ENCODE measurements around the gene SPDYE3. TPM values are rescaled to one million over a fixed set of nuclear protein-coding genes. Genes with fewer than 3 reads are reported as not detected.
"Not testable (repeated sequence)": the region's sequence is repeated elsewhere in the genome, so short reads cannot be mapped to it uniquely, and the experiment has no call there.

SPDYE3 gene, protein sequence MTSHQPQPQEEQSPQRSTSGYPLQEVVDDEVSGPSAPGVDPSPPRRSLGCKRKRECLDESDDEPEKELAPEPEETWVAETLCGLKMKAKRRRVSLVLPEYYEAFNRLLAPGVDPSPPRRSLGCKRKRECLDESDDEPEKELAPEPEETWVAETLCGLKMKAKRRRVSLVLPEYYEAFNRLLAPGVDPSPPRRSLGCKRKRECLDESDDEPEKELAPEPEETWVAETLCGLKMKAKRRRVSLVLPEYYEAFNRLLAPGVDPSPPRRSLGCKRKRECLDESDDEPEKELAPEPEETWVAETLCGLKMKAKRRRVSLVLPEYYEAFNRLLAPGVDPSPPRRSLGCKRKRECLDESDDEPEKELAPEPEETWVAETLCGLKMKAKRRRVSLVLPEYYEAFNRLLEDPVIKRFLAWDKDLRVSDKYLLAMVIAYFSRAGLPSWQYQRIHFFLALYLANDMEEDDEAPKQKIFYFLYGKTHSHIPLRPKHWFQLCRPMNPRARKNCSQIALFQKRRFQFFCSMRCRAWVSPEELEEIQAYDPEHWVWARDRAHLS
- not detected for total RNA-seq

DNA sequence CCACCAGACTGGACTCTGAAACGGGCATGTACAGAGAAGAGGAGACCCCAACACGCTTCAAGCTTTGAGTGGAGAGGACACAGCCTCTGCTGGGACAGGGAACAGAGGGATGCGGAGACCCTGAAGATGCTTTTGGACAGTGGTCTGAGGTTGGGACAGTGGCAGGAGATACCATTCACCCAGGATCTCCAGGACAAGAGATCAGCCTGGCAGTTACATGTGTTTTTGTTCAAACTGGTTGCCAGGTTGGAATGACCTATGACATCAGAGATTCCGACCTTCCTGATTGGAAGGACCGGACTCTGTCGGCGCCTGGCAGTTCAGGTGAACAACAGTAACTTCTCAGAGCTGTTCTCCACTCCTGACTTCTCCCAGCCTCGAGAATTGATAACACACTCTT is at the start of gene SPDYE3:
SPDYE3 (plus strand) TSS at position 301 of the 400 bp plus-strand sequence. CDS start 184 bp downstream, outside the sequence.
- intact Hi-C loops (cut with DNase I, micrococcal nuclease); ATAC-seq; CTCF ChIA-PET; H3K27ac Mint-ChIP-seq; H3K4me1 Mint-ChIP-seq; H3K9me3 Mint-ChIP-seq (ENCODE audit: low read depth); POLR2A ChIA-PET; H3K36me3 Mint-ChIP-seq (ENCODE audit: low read depth); H3K4me3 Mint-ChIP-seq; DNase-seq; H3K27me3 Mint-ChIP-seq: not testable (repeated sequence)

DNA sequence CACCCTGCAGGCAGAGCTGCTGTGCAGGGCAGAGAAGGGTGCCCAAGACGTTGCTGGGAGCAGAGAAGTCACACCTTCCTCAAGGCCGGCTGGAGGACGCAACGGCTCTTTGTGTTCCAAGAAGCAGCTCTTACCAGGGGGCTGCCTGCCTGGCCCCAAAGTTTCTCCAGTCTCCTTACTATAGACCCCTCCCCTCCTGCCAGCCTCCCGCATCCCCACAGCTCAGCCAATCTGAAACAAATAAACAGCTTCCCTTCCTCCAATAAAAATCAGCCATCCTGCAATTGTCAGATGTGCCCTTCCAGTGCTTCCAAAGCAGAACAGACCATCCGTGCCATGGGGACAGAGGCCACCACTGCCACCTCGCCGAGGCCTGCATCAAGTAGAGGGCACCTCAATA is 47.5 kb upstream of the SPDYE3 start:
- H3K9me3 Mint-ChIP-seq (ENCODE audit: low read depth); intact Hi-C loops (cut with DNase I, micrococcal nuclease); POLR2A ChIA-PET; H3K27me3 Mint-ChIP-seq; DNase-seq; ATAC-seq; H3K36me3 Mint-ChIP-seq (ENCODE audit: low read depth); H3K4me1 Mint-ChIP-seq; H3K27ac Mint-ChIP-seq; H3K4me3 Mint-ChIP-seq; CTCF ChIA-PET: not testable (repeated sequence)

- H3K4me1 Mint-ChIP-seq; H3K36me3 Mint-ChIP-seq (ENCODE audit: low read depth); H3K27me3 Mint-ChIP-seq; DNase-seq; CTCF ChIA-PET; H3K9me3 Mint-ChIP-seq (ENCODE audit: low read depth); H3K4me3 Mint-ChIP-seq; intact Hi-C loops (cut with DNase I, micrococcal nuclease); POLR2A ChIA-PET; ATAC-seq; H3K27ac Mint-ChIP-seq: not testable (repeated sequence)
Observed at GRCh38 chr7:100262896-100263295, 44.6 kb upstream of the SPDYE3 start.

DNA sequence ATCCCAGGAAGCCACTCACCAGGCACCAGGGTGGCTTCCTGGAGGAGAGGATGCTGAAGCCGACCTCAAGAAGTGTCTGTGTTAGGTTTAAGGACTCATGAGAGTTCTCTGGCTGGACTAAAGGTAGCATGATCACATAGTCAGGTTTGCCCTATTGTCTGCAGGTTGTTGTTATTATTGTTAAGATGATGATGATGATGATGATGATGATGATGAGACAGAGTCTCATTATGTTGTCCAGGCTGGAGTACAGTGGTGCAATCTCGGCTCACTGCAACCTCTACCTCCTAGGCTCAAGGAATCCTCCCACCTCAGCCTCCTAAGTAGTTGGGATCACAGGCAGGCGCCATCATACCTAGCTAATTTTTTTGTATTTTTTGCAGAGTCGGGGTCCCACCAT is 43.3 kb upstream of the SPDYE3 start:
- intact Hi-C loops (cut with DNase I, micrococcal nuclease); H3K4me3 Mint-ChIP-seq; H3K36me3 Mint-ChIP-seq (ENCODE audit: low read depth); CTCF ChIA-PET; ATAC-seq; POLR2A ChIA-PET; DNase-seq; H3K9me3 Mint-ChIP-seq (ENCODE audit: low read depth); H3K27ac Mint-ChIP-seq; H3K27me3 Mint-ChIP-seq; H3K4me1 Mint-ChIP-seq: not testable (repeated sequence)

- H3K4me1 Mint-ChIP-seq; POLR2A ChIA-PET; CTCF ChIA-PET; H3K9me3 Mint-ChIP-seq (ENCODE audit: low read depth); H3K27me3 Mint-ChIP-seq; H3K4me3 Mint-ChIP-seq; intact Hi-C loops (cut with DNase I, micrococcal nuclease); H3K27ac Mint-ChIP-seq; DNase-seq; H3K36me3 Mint-ChIP-seq (ENCODE audit: low read depth); ATAC-seq: not testable (repeated sequence)
Observed at GRCh38 chr7:100264669-100265165, 42.8 kb upstream of the SPDYE3 start.

- H3K4me1 Mint-ChIP-seq; ATAC-seq; H3K27ac Mint-ChIP-seq; H3K9me3 Mint-ChIP-seq (ENCODE audit: low read depth); H3K27me3 Mint-ChIP-seq; H3K4me3 Mint-ChIP-seq; intact Hi-C loops (cut with DNase I, micrococcal nuclease); POLR2A ChIA-PET; DNase-seq; H3K36me3 Mint-ChIP-seq (ENCODE audit: low read depth): not testable (repeated sequence)
- CTCF ChIA-PET: interaction anchor here (1.2 kb wide), 1 partner anchor 194 kb away, joined by 3 read pairs; no protein-coding TSS in a partner anchor
Observed at GRCh38 chr7:100265851-100266250, 41.7 kb upstream of the SPDYE3 start.

DNA sequence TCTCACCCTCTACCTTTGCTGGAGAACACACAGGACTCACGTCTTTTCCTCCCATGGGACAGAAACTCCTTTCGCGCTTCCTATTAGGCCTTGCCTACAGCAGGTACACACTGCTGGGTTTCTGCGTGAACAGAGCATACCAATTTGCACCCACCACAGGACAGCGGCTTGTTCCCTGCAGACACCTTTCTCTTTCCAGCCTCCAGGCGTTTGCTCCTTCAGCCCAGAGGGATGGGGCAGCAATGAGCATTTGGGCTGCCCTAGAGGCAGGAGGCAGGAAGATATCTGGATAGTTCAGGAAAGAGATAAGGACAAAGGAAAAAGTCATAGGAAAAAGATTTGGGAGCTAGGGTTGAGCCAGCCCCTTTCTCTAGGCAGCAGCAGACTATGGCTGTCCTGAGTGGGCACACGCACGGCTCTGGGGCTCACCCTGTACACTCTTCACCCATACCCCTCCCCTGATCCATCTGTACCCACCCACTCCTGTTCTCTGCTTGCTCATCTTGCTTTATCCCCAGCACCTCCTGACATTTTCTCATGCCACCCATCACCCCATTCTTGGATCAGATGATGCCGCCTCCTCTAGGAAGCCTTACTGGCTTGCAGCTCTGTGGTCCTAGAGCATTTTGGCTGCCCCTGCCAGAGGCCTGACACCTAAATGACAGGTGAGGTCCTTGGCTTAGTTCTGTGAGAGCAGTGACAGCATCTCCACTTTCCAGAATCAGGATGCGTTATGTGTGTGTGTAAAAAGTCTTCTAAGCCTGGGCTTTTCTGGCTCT is 40.7 kb upstream of the SPDYE3 start:
- H3K4me1 Mint-ChIP-seq: peaks cover 7% of the 10 kb centered on the region
- H3K4me3 Mint-ChIP-seq: no peak overlapping the region
- no peaks in the 10 kb centered on the region for H3K27me3 Mint-ChIP-seq
- ATAC-seq (no peak), DNase-seq (no peak)
- intact Hi-C loops (cut with DNase I, micrococcal nuclease): no loop called here
- CTCF ChIA-PET: no interaction called here
- no peak overlapping the region for H3K27ac Mint-ChIP-seq
- H3K36me3 Mint-ChIP-seq (ENCODE audit: low read depth): no peaks in the 10 kb centered on the region
- POLR2A ChIA-PET: no interaction called here
- H3K9me3 Mint-ChIP-seq (ENCODE audit: low read depth): no peaks in the 10 kb centered on the region

GRCh38 chr7:100267648-100268047 is 39.9 kb upstream of the SPDYE3 start:
- CTCF ChIA-PET: no interaction called here

GRCh38 chr7:100268882-100269281 is 38.6 kb upstream of the SPDYE3 start:
- not testable (repeated sequence) for H3K4me3 Mint-ChIP-seq

More at GRCh38 chr7:100267648-100268047, 39.9 kb upstream of the SPDYE3 start:
- H3K27me3 Mint-ChIP-seq: no peaks in the 10 kb centered on the region
- no peak for DNase-seq
- H3K9me3 Mint-ChIP-seq (ENCODE audit: low read depth): no peaks in the 10 kb centered on the region
- POLR2A ChIA-PET: no interaction called here
- H3K36me3 Mint-ChIP-seq (ENCODE audit: low read depth): no peaks in the 10 kb centered on the region
- intact Hi-C loops (cut with DNase I, micrococcal nuclease): no loop called here
- H3K4me1 Mint-ChIP-seq: peaks cover 10% of the 10 kb centered on the region
- H3K4me3 Mint-ChIP-seq: no peak overlapping the region
- no peak for ATAC-seq
- no peak overlapping the region for H3K27ac Mint-ChIP-seq

DNA sequence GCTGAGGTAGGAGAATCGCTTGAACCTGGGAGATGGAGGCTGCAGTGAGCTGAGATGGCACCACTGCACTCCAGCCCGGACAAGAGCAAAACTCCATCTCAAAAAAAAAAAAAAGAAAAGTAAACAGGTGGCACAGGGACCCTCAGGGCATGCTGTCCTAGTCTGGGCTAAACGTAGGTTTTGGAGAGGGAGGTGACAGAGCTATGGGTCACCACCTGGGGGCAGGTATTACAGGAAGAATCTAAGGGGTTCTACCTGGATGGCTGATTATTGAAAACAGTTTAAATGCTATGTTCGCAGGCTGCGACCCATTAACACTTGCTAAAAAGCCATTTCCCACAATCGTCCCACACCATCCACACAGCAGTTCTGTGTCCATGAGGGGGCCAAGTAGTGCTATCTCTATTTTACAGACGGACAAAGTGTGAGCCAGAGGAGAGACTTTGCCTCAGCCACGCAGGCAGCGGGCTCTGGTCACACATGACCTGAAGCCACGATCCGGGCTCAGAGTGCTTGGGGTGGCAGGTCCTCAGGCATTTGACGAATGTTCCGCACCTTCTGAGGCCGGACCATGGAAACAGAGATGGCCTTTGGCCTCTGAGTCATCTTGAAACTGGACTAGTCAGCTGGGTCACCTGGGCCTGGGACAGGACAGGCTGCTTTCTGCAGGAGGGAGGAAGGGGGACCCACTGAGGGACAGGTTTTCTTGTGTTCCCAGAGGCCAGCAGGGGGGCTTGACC is 38.0 kb upstream of the SPDYE3 start:
- H3K4me3 Mint-ChIP-seq; H3K9me3 Mint-ChIP-seq (ENCODE audit: low read depth); H3K27ac Mint-ChIP-seq; H3K27me3 Mint-ChIP-seq; ATAC-seq; CTCF ChIA-PET; intact Hi-C loops (cut with DNase I, micrococcal nuclease); H3K36me3 Mint-ChIP-seq (ENCODE audit: low read depth); DNase-seq; POLR2A ChIA-PET: not testable (repeated sequence)
- peaks cover 11% of the 10 kb centered on the region for H3K4me1 Mint-ChIP-seq

More at GRCh38 chr7:100268882-100269281, 38.6 kb upstream of the SPDYE3 start:
- H3K36me3 Mint-ChIP-seq (ENCODE audit: low read depth); H3K27ac Mint-ChIP-seq; DNase-seq; H3K27me3 Mint-ChIP-seq; POLR2A ChIA-PET; ATAC-seq; intact Hi-C loops (cut with DNase I, micrococcal nuclease); H3K9me3 Mint-ChIP-seq (ENCODE audit: low read depth): not testable (repeated sequence)
- CTCF ChIA-PET: interaction anchor here (0.6 kb wide), 1 partner anchor 168 kb away, joined by 3 read pairs; no protein-coding TSS in a partner anchor
- peaks cover 11% of the 10 kb centered on the region for H3K4me1 Mint-ChIP-seq

All from activated CD4-positive, alpha-beta T cell treated with anti-CD3 and anti-CD28 coated beads for 36 hours (primary cell).